EH (cell line): ENCODE results near the gene RIN1.
"Not testable (repeated sequence)": the region's sequence is repeated elsewhere in the genome, so short reads cannot be mapped to it uniquely, and the experiment has no call there.

Experiments
- DNase-seq: peaks from one replicate; pipeline ENCODE4 v3.0.0-alpha.2; 2015; ENCODE audit warnings: low read depth

RIN1 gene

DNA sequence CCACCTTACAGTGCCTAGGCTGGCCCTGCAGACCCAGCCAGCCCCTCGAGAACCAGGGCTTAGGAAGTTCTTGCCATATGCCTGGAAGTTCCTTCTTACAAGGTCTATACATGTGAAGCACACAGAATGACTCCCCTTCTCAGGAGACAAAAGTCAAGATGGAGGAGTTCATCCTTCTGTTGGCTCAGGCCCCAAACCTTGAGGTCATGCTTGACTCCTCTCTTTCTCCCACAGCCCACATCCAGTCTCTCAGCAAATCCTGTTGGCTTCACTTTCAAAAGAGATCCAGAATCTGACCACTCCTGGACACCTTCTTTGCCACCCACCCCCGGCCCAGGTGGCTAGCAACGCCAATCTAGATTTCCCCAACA, 17.6 kb downstream of the RIN1 start:
- DNase-seq, result no peak

DNA sequence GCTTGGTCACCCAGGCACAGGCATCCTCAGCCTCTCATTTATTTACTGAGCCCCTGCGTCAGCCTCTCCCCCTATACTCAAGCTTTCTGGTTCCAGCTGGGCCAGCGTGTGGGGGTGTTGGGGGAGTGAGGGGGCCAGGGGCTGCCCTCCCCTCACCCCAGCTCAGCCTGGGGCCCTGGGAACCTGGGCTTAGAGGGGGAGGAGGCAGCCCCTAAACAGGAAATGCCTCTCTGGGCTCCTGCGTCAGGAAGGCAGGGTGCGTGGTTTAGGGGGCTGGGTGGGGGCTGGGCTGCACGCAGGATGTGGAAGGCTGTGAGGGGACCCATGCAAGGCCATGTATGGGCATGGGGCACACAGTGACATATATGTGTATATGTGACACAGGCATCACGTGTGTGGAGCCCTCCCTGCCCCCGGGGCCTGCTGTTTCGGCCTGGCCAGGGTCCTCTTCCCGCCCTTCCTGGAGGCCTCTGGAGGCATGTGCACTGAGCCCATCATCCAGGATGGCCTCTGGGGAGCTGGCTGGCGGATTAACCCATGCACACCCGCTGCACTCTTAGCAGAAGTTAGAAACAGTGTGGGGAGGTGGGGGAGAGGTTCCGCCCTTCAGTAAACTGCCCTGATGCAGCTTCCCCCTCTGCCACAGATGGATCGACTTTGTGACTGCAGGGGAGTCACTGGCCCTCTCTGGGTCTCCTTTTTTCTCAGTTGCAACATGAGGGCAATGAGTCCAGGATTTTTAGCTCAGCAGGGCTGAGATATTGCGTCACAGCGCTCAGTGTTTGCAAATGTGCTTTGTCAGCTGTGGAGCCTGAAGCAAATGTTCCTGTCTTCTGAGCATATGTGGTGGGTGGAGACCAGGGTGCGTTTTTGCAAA, 18.3 kb downstream of the RIN1 start:
- peak; percentile 86 for DNase-seq

- DNase-seq, result peak; percentile 79
Observed at GRCh38 chr11:66317322-66317722, 18.9 kb downstream of the RIN1 start.

GRCh38 chr11:66316849-66317251, 19.4 kb downstream of the RIN1 start, which contains the start of gene CD248:
Gene CD248, minus strand, starts transcription at chr11:66317044. Its CDS starts 17 bp downstream, at chr11:66317027.
- DNase-seq, result peak; percentile 90

DNA sequence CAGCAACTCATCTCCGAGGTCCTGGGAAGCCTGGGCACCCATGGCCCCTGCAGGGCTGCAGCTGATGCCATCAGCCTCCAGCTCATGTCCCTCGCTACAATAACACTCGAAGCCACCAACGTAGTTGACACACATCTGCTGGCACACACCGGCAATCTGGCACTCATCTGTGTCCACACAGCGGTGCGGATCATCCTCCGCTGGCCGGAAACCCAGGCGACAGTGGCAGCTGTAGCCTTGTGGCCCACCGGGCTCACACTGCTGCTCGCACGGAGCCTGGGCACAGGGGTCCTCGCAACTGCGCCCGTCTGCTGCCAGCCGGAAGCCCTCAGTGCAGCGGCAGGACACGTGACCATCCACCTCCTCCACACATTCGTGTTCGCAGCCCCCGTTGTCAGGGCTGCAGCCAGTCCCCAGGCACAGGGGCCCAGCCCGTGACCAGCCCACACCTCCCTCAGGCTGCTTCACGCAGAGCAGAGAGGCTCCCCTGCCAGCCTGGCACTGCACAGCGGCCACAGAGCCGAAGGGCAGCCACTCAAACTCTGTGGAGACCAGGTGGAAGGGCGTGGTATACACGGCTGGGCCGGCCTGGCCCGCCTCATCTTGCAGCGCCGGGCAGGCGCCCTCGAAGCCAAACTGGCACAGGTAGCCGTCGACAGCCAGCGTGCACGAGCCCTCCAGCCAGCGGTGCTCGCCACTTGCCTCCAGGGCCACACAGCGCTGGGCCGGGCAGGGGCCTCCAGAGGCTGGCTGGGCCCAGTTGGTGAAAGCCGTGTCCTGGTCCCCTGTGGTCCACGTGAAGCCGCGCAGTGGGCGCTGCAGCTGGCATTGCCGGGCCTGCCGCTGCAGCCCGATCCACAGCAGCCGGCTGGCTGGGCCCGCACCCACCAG, 20.1 kb downstream of the RIN1 start:
- peak; percentile 44 for DNase-seq

GRCh38 chr11:66315498-66315885, 20.7 kb downstream of the RIN1 start:
- DNase-seq, result no peak

DNA sequence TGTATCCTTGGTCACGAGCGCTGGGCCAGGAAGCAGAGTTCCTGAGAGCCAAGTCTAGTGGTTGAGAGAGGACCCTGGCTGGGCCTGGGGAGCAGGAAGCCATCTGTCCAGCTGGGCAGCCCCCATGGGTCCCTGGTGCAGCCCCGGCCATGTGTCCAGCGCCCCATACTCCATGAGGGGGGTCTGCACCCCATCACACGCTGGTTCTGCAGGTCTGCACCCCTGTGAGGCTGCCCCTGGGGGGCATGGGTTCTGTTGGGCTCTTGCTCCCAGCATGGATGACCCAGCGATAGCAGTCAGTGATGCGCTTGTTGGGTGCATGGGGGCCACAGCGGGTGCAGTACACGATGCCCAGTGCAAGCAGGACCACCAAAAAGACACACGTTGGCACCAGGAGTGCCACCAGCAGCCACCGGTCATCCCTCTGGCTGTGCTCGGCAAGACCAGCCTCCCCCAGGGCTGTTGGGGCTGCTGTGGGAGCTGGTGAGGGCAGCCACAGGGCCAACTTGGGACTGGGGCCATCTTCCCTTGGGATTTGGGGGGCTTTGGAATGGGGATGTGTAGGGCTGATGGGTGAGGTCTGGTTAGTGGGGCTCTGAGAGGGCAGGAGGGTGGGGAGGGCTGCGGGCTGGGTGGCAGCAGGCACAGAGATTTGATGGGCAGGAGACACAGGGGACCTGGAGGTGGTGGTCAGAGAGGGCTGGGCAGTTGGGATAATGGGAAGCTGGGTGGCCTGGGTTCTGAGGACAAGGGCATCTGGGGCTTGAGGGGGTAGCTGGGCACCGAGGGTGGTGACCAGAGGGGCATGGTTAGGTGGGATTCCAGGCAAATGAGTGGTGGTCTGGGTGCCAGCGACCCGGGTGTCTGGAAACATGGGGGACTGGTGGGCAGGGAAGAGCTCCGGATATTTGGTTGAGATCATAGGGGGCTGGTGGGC, 21.4 kb downstream of the RIN1 start:
- DNase-seq, result no peak

GRCh38 chr11:66314186-66314501, 22.1 kb downstream of the RIN1 start:
- no peak for DNase-seq

DNA sequence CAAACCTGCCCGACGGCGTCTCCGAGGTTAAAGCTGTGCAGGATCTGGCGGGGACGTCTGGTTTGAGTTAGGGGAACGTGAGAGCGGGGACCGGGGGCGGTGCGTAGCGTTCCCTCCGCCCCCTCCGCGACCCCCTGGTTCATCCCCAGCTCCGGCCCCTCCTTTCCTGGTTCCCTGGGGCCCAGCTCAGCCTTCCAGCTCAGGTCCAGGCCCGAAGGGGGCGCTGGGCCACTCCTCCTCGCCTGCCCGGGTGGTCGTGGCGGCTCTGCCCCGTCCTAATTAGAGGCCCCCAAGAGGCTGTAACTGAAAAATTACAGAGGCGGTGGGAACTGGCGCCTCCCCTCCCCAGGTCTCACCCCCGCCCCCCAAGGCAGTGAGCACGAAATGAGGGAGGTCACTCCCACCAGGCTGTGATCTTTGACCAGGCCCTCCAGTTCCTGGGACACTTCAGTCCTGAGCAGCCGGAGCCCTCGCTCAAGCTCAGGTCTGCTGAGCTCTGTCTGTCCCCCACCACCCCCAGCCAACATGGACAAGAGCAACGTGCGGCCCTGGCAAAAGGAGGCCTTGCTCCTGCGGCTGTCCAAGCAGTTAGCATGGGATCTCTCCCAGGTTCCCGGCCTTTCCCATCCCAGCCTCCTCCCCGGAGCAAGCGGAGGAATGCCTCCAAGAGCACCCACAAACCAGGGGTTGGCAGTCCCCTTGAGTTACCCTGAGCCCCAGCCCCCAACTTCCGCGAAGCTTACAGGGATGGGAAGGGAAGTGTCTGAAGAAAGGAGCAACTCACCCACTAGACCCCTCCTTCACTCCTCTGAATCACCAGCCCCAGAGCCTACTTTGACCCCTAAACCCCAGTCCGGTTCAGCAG, 22.7 kb downstream of the RIN1 start:
- DNase-seq, result peak; percentile 63

- DNase-seq, result peak; percentile 100
Observed at GRCh38 chr11:66312549-66313320, 23.5 kb downstream of the RIN1 start.

DNA sequence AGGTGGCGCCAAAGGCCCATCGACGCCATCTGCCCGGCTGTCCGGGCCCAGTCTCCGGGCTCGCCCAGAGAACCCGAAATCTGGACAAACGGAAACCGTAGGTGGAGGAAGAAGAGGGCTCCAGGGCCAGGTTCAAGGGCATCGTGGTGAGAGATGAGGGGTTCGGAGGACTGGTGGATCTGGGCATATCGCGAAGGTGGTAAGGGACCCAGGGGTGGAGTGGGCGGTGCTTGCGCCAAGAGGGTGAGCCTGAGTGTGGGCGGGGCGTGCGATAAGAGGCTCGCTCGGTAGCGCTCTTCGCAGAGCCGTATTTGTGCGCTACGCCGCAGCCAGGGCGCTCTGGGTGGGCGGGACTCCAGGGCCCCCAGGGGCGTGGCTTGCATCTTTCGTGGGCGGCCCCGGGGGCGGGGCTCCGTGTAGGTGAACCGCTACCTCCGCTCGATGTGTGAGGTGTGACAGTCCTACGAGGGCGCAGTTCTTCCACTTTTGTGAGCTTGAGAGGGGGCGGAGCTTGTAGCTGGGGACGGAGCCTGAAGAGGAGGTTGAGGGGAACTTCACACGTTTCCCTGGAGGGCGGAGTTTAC, 24.2 kb downstream of the RIN1 start:
- DNase-seq, result peak; percentile 91

GRCh38 chr11:66311470-66311964, 24.7 kb downstream of the RIN1 start:
- no peak for DNase-seq

DNA sequence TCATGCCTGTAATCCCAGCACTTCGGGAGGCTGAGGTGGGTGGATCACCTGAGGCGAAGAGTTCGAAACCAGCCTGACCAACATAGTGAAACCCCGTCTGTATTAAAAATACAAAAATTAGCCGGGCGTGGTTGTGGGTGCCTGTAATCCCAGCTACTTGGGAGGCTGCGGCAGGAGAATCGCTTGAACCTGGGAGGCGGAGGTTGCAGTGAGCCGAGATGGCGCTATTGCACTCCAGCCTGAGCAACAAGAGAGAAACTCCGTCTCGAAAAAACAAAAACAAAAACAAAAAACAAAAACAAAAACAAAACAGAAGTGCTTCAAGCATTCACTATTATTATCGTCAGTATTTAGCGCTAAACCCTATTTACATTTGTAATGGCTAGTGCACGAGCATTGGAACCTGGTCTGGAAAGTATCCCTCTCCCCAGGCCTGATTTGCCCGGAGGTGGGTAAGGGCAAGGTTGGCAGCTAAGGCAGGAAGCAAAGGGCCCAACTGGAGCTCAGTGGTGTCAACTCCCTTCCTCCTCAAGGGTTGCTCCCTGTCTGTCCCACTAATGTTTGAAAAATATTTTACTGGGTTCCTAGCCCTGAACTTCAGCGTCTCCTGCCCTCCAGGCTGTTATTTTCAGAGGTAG, 25.3 kb downstream of the RIN1 start:
- not testable (repeated sequence) for DNase-seq

DNA sequence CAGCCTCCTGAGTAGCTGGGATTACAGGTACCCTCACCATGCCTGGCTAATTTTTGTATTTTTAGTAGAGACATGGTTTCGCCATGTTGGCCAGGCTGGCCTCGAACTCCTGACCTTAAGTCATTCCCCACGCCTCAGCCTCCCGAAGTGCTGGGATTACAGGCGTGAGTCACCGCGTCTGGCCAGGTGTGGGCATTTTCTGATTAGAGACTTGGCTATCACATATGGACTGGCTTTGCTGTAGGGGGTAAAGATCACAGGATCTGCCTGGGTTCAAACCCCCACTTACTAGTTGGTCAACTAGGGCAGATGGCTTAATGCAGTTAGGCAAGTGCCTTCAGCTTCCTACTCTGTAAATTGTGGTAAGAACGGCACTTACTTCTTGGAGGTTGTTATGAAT, 25.9 kb downstream of the RIN1 start:
- DNase-seq, result no peak

GRCh38 chr11:66309475-66309874, 26.8 kb downstream of the RIN1 start:
- no peak for DNase-seq

- no peak for DNase-seq
Observed at GRCh38 chr11:66302656-66303055, 33.6 kb downstream of the RIN1 start.

GRCh38 chr11:66299186-66299585, 37.0 kb downstream of the RIN1 start:
- DNase-seq, result no peak

- no peak for DNase-seq
Observed at GRCh38 chr11:66297610-66298009, 38.6 kb downstream of the RIN1 start.
